Fibroblast of villous mesenchyme (primary cell): ENCODE results near the gene CFAP68. TPM values are rescaled to one million over a fixed set of nuclear protein-coding genes. Genes with fewer than 3 reads are reported as not detected.

ENCODE experiments used
- DNase-seq: peaks from one replicate; pipeline ENCODE4 v3.0.0-alpha.2; 2010; ENCODE audit warnings: low read depth
- H3K4me3 ChIP-seq: 2 replicates; pipeline ENCODE4 v1.5.1; 2011; ENCODE audit warnings: low read depth, mild to moderate bottlenecking, low read length
- total RNA-seq: library from RNA; depleted of rRNA; stranded (reverse); fragments of >200 nt; gene quantifications from 2 replicates; pipeline ENCODE4 v1.2.3, GENCODE V29; 2012
- TF ChIP-seq, protein P1 (sequence below): IDR thresholded peaks from 2 replicates; pipeline ENCODE4 v1.5.1; 2012; ENCODE audit warnings: low read depth, mild to moderate bottlenecking, low read length; ENCODE audit not compliant: insufficient read depth

CFAP68 gene
- total RNA-seq, 1 donor: 4.3 TPM

DNA sequence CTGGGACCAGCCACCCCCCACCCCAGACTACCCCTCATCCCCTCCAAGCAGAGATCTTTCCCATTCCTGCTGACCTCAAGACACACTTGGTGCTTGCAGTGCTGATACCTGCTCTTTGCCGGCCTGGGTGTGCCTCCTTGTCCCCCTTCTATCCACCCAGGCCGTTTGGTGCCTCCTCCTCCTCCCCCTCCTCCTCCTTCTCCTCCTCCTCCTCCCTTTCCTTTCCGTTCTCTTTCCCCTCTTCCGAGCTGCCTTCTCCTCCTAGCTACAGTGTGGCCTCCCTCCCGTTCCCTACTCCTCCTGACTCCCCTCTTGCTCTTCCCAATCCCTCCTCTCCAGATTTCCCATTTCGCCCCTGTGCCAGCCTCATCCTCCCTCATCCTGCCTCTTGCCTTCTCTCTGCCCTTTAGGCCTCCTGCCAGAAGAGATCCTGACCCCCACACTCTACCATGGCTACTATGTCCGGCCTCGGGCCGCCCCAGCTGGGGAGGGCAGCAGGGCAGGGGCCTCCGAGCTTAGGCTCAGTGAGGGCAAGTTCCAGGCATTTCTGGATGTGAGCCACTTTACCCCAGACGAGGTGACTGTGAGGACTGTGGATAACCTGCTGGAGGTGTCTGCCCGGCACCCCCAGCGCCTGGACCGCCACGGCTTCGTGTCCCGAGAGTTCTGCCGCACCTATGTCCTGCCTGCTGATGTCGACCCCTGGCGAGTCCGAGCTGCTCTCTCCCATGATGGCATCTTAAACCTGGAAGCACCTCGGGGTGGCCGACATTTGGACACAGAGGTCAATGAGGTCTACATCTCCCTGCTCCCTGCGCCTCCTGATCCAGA is 33.9 kb downstream of the CFAP68 start:
- TF ChIP-seq, protein P1, sequence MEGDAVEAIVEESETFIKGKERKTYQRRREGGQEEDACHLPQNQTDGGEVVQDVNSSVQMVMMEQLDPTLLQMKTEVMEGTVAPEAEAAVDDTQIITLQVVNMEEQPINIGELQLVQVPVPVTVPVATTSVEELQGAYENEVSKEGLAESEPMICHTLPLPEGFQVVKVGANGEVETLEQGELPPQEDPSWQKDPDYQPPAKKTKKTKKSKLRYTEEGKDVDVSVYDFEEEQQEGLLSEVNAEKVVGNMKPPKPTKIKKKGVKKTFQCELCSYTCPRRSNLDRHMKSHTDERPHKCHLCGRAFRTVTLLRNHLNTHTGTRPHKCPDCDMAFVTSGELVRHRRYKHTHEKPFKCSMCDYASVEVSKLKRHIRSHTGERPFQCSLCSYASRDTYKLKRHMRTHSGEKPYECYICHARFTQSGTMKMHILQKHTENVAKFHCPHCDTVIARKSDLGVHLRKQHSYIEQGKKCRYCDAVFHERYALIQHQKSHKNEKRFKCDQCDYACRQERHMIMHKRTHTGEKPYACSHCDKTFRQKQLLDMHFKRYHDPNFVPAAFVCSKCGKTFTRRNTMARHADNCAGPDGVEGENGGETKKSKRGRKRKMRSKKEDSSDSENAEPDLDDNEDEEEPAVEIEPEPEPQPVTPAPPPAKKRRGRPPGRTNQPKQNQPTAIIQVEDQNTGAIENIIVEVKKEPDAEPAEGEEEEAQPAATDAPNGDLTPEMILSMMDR: no peak
- DNase-seq: no peak
- peak overlapping the region; percentile 18 for H3K4me3 ChIP-seq

DNA sequence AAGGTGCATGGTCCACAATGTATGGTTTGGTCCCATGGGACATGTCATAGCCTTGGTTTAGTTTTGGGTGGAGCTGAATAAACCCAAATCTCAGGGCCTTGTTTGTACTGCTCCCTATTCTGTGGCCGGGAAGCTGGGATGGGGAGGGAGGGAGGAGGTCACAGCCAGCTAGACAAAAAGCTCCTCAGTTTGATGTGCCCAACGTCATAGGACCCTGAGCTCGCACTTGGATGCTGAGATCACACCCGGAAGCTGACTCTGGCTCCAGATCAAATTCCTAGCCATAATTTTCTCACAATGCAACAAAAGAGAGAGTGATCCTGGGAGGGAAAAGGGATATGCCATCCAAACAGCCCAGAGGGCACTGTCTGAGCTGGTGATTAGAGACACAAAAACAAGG is 34.7 kb downstream of the CFAP68 start:
- TF ChIP-seq, protein P1: no peak
- H3K4me3 ChIP-seq: no peak overlapping the region
- DNase-seq: peak; percentile 60

- no peak overlapping the region for H3K4me3 ChIP-seq
- TF ChIP-seq, protein P1: no peak
- no peak for DNase-seq
Observed at GRCh38 chr11:111916768-111917167, 37.4 kb downstream of the CFAP68 start.

- no peak for DNase-seq
- no peak overlapping the region for H3K4me3 ChIP-seq
- TF ChIP-seq, protein P1: no peak
Observed at GRCh38 chr11:111917312-111917711, 38.0 kb downstream of the CFAP68 start.

- DNase-seq: no peak
- TF ChIP-seq, protein P1: no peak
- H3K4me3 ChIP-seq: no peak overlapping the region
Observed at GRCh38 chr11:111917788-111918187, 38.4 kb downstream of the CFAP68 start.

DNA sequence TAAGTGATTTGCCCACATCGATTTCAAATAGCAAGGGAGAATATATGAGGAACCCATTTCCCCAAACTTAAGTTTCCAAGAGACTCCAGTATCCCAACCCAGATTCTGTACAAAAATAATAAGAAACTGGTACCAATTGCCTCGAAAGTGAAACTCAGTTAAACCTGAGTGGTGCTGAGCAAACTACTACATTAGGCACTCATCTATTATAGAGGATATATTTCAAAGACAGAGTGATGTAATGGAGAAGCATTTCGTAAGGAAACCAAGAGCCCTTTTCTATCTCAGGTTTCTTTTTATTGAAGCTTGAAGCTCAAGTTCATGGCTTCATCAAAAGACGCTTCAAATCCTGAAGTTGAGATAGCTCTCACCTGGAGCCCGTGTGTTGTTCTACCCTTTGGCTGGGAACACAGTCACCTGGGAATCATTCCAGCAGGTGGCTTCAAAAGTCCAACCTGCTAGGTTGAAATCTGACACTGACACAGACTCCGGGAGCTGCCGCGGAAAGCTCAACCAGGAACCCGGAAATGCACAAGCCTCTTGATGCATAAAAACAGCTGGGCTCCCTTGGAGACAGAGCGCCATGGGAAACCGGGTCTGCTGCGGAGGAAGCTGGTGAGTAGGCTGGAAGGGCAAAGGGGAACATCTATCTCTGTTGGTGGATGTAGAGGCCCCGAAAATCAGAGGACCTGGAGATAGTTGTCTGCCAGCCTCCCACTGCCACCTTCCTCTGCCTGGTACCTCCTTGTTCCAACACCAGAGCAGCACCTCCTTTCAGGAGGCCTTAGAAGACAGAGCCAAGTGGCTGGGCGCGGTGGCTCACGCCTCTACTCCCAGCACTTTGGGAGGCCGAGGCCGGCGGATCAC is 39.3 kb downstream of the CFAP68 start, which contains the start of gene C11orf52:
C11orf52 (plus strand) TSS at position 524 of the 867 bp plus-strand sequence; CDS start at position 584, 60 bp downstream.
- no peak within 1 kb of the TSS for H3K4me3 ChIP-seq
- DNase-seq: peak; percentile 47
- TF ChIP-seq, protein P1: no peak
